Lower leg skin (tissue), 4 donors: Measurements from ENCODE around the gene SMIM36. TPM values are rescaled to one million over a fixed set of nuclear protein-coding genes. Genes with fewer than 3 reads are reported as not detected.

Source experiments
- DNase-seq, 2 donors: peaks; one replicate each; pipeline ENCODE4 v3.0.0-alpha.2; 2019; ENCODE audit warnings: low spot score in 2 of 2
- H3K4me3 ChIP-seq: fragments of 200-600 bp; sonication (generic); 2 replicates; pipeline ENCODE4 v1.5.1; 2017; ENCODE audit warnings: mild to moderate bottlenecking, low read depth; ENCODE audit not compliant: poor library complexity, severe bottlenecking
- POLR2A ChIP-seq, 2 donors: fragments of 450-650 bp; IDR thresholded peaks; one replicate each; pipeline ENCODE4 v1.6.1; 2016 to 2017; ENCODE audit warnings: antibody characterized with exemption in 2 of 2, mild to moderate bottlenecking in 1 of 2, moderate library complexity in 1 of 2
- WGBS, 2 donors: methylation state at CpG; one replicate each; pipeline ENCODE4 v1.1.5; 2018; 5-methylcytosine and 5-hydroxymethylcytosine counted together
- intact Hi-C: fragments of 100-400 bp; cut with DNase I; formaldehyde crosslinking; loops from one replicate; pipeline ENCODE4 v1.15.0; 2023; ENCODE audit warnings: low total_unique reads
- total RNA-seq, 4 donors: library from RNA; depleted of rRNA; stranded (reverse); fragments of >200 nt; gene quantifications; one replicate each; pipeline ENCODE4 v1.1.0, GENCODE V29; 2016
- TF ChIP-seq, protein P1 (sequence below), 3 donors: fragments of 450-650 bp; IDR thresholded peaks; one replicate each; pipeline ENCODE4 v1.5.1; 2016; ENCODE audit warnings: antibody characterized with exemption in 3 of 3, mild to moderate bottlenecking in 3 of 3, moderate library complexity in 2 of 3

The SMIM36 gene
- total RNA-seq, 4 donors from 2014 or later = not detected

DNA sequence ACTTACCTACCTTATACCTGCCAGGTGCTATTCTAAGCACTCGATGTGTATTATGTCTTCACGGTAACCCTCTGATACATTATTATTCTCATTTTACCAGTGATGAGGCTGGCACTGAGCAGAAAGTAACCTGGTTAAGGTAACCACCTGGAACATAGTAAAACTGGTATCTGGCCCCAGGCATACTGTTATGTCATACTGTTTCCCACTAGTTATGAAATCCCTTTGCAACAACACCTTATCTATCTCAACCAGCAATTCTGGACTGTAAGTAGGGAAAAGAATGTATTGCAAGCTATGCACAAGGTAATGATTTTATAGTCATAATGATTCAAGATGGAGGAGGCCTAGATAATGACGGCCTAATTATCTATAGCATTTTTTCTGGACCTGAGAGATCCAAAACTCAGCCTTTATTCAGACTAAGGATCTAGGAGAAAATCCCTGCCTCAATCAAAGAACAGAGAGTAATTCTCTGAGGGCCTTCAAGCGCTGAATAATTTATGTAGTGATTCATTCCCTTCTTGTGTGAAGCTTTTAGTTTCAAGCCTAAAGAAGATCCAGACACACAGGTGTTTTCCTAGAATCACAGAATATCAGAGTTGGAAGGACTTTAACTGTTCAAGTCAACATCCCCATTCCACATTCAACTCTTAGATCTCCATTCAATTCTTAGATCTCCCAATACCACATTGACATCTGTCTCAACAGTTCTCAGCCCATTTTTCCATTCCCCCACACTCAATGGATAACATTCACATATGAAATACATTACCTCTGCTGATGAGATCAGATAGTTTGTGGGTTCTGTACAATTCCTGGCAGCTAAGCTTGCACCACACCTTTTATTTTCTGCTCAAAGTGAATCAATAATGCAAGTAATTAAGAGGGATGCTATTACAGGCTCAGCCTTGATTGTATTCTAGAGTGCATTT, 74.8 kb downstream of the SMIM36 start:
- H3K4me3 ChIP-seq = no peak overlapping the region
- intact Hi-C loops = no loop called here
- TF ChIP-seq, protein P1, sequence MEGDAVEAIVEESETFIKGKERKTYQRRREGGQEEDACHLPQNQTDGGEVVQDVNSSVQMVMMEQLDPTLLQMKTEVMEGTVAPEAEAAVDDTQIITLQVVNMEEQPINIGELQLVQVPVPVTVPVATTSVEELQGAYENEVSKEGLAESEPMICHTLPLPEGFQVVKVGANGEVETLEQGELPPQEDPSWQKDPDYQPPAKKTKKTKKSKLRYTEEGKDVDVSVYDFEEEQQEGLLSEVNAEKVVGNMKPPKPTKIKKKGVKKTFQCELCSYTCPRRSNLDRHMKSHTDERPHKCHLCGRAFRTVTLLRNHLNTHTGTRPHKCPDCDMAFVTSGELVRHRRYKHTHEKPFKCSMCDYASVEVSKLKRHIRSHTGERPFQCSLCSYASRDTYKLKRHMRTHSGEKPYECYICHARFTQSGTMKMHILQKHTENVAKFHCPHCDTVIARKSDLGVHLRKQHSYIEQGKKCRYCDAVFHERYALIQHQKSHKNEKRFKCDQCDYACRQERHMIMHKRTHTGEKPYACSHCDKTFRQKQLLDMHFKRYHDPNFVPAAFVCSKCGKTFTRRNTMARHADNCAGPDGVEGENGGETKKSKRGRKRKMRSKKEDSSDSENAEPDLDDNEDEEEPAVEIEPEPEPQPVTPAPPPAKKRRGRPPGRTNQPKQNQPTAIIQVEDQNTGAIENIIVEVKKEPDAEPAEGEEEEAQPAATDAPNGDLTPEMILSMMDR (IDR thresholded peaks at IDR 0.05) = no peak
- TF ChIP-seq POLR2A (IDR thresholded peaks at IDR 0.05) = no peak
- 51 to 68% methylated on average over 4 of the region's 4 CpGs for WGBS, 2 donors
- no peak for DNase-seq

DNA sequence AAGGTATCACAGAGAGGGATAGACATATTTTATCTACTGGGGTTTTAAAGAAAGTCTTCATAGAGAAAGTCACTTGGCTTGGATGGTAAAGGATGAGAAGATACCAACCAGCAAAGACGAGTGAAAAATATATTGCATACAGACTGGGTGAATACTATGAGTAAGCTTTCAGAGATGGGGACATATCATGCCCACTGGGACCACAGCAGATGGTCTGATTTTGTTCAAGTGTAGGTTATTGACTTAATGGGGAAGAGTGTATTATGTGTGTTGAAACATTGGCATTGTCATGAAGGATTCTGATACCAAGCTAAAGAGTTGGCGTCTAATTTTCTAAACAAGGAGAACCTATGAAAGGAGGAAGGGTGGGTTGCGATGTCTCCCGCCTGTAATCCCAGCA, 75.8 kb downstream of the SMIM36 start:
- 73 to 96% methylated on average over 4 of the region's 4 CpGs for WGBS, 2 donors
- TF ChIP-seq, protein P1 (IDR thresholded peaks at IDR 0.05) = no peak
- TF ChIP-seq POLR2A (IDR thresholded peaks at IDR 0.05) = no peak
- DNase-seq = no peak
- H3K4me3 ChIP-seq = no peak overlapping the region
- intact Hi-C loops = no loop called here

GRCh38 chr17:55434721-55435120, 76.5 kb downstream of the SMIM36 start:
- intact Hi-C loops = no loop called here
- no peak overlapping the region for H3K4me3 ChIP-seq
- no peak for TF ChIP-seq POLR2A (IDR thresholded peaks at IDR 0.05)
- TF ChIP-seq, protein P1 (IDR thresholded peaks at IDR 0.05) = no peak
- no peak for DNase-seq
- WGBS, 2 donors = 89 to 91% methylated on average over 1 of the region's 1 CpG

- H3K4me3 ChIP-seq = no peak overlapping the region
- WGBS, 2 donors = 64 to 72% methylated on average over 7 of the region's 7 CpGs
- no peak for DNase-seq
- intact Hi-C loops = no loop called here
- no peak for TF ChIP-seq POLR2A (IDR thresholded peaks at IDR 0.05)
- TF ChIP-seq, protein P1 (IDR thresholded peaks at IDR 0.05) = no peak
These were observed 77.4 kb downstream of the SMIM36 start for GRCh38 chr17:55433629-55434422.

DNA sequence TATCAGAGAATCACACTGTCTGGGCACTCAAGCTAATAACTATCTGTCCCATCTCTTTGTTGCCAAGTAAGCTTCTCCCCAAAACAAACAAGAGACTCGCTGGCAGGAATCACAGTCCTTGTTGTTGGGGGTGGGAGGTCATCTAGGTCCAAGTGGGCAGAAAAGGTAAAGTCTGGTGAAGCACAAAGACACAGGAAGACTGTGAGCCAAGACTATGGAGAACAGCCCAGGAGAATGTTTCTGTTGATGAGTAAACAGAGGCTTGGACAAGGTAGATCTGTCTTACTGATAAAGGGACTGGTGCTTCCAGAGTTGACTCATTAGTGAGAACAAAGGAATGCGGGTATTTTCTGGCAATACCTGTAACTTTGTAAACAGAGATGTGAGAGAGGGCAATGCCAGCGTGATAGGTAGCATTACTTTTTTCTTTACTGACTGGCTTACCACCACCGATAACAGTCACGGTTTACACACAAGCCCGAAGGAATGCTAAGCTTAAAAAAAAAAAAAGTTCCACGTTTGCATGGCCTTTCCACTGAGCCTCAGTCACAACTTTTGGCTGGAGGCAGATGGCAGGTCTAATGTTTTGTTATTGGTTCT, 78.1 kb downstream of the SMIM36 start:
- no peak for DNase-seq
- no peak overlapping the region for H3K4me3 ChIP-seq
- no peak for TF ChIP-seq POLR2A (IDR thresholded peaks at IDR 0.05)
- TF ChIP-seq, protein P1 (IDR thresholded peaks at IDR 0.05) = no peak
- intact Hi-C loops = no loop called here
- 42 to 60% methylated on average over 7 of the region's 7 CpGs for WGBS, 2 donors
